ENCODE data around the gene TRABD2B. TPM values are rescaled to one million over a fixed set of nuclear protein-coding genes. Genes with fewer than 3 reads are reported as not detected.

The TRABD2B gene
- polyA plus RNA-seq, 2 donors: 0.24 to 0.34 TPM

DNA sequence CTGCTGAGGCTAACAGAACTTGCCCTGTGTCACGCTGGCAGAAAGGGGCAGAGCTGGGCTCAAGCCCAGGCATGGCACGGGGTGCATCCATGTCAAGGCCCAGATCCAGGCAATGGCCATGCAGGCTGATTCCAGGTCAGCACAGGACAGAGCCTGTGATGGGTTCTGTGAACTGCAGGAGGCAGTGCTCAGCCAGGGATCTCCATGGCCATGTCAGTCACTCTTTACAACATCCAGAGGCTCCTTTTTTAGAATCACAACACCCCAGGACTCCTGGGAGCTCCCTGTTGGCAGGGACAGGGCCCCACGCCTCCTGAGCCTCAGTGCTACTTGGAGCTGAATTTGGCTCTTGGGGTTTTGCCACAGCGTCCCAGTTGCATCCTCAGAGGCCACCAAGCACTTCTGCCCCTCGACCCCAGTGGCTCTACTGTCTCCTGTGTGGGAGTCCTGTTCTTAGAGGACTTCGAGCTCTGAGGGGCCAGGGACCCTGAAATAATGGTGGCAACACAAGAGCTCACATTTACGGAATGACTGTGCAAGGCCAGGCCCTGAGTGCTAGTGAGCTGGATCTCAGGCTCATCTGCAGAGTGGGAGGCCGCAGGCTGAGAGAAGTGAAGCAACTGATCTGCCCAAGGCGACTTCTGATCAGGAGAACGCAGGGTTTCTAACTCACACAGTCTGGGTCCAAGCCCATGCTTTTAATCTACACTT is 211.5 kb downstream of the TRABD2B start:
- 80 to 86% methylated on average over 10 of the region's 10 CpGs for WGBS, 2 donors
- H3K27me3 ChIP-seq (ENCODE audit: control insufficient read depth in 1 of 2, insufficient read depth in 2 of 2, low read length in 2 of 2): no peaks in the 10 kb centered on the region
- H3K36me3 ChIP-seq (ENCODE audit: control insufficient read depth in 2 of 2, insufficient read depth in 2 of 2, low read length in 1 of 2): no peaks in the 10 kb centered on the region
- H3K4me1 ChIP-seq (ENCODE audit: control insufficient read depth in 2 of 2, insufficient read depth in 2 of 2, low read length in 1 of 2): peaks cover 0 to 11% of the 10 kb centered on the region in 2 donors
- H3K4me3 ChIP-seq (ENCODE audit: low read depth in 1 of 2, low read length in 2 of 2): no peak overlapping the region
- H3K27ac ChIP-seq (ENCODE audit: low read depth in 2 of 2, low read length in 1 of 2): peak overlapping the region in 1 of 2 donors; percentile 6
- H3K9me3 ChIP-seq (ENCODE audit: control insufficient read depth in 2 of 2, insufficient read depth in 1 of 2, low read depth in 1 of 2, low read length in 1 of 2): no peaks in the 10 kb centered on the region

DNA sequence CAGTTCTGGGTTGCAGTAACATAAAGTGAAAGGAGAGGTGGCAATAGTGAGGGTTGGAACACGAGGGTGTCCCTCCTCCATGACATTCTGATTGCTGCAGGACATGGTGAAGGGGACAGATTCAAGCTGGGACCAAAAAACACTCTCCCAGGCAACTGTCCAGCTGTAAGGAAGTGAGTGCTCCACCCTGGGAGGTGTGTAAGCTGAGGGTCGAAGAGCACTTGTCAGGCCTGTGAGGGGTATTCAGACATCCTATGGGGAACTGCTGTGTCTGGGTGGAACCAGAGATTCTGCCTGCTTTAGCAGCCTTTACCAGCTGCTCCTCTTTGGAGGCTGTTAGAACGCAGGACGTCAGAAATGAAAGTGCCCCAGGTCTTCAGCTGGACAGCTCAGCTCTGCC is 212.1 kb downstream of the TRABD2B start:
- Histone ChIP-seq H3K27ac (ENCODE audit: low read depth in 2 of 2, low read length in 1 of 2) (peak overlapping the region in 1 of 2 donors; percentile 6), H3K36me3 (ENCODE audit: control insufficient read depth in 2 of 2, insufficient read depth in 2 of 2, low read length in 1 of 2) (no peaks in the 10 kb centered on the region), H3K27me3 (ENCODE audit: control insufficient read depth in 1 of 2, insufficient read depth in 2 of 2, low read length in 2 of 2) (no peaks in the 10 kb centered on the region), H3K9me3 (ENCODE audit: control insufficient read depth in 2 of 2, insufficient read depth in 1 of 2, low read depth in 1 of 2, low read length in 1 of 2) (no peaks in the 10 kb centered on the region), H3K4me1 (ENCODE audit: control insufficient read depth in 2 of 2, insufficient read depth in 2 of 2, low read length in 1 of 2) (peaks cover 0 to 11% of the 10 kb centered on the region in 2 donors), H3K4me3 (ENCODE audit: low read depth in 1 of 2, low read length in 2 of 2) (no peak overlapping the region)
- 69 to 73% methylated on average over 4 of the region's 4 CpGs for WGBS, 2 donors

DNA sequence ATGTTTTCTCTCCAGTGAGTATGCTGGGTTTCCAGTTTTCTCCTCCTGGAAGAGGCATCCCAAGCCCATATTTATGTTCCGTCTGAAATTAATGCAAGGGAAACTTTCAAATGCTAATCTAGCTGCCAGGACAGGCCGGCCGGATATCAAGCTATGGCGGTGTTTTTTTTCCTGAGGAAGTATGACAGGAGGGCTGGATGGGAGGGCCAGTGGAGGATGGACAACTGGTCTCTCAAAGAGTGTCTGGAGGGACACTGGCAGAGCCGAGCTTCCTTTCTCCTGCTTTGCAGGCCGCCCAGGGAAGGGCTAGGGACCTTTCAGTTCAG is 212.7 kb downstream of the TRABD2B start:
- Histone ChIP-seq H3K27ac (ENCODE audit: low read depth in 2 of 2, low read length in 1 of 2) (no peak overlapping the region), H3K36me3 (ENCODE audit: control insufficient read depth in 2 of 2, insufficient read depth in 2 of 2, low read length in 1 of 2) (no peaks in the 10 kb centered on the region), H3K9me3 (ENCODE audit: control insufficient read depth in 2 of 2, insufficient read depth in 1 of 2, low read depth in 1 of 2, low read length in 1 of 2) (no peaks in the 10 kb centered on the region), H3K4me3 (ENCODE audit: low read depth in 1 of 2, low read length in 2 of 2) (no peak overlapping the region), H3K27me3 (ENCODE audit: control insufficient read depth in 1 of 2, insufficient read depth in 2 of 2, low read length in 2 of 2) (no peaks in the 10 kb centered on the region), H3K4me1 (ENCODE audit: control insufficient read depth in 2 of 2, insufficient read depth in 2 of 2, low read length in 1 of 2) (peaks cover 0 to 11% of the 10 kb centered on the region in 2 donors)
- 75 to 81% methylated on average over 6 of the region's 6 CpGs for WGBS, 2 donors

DNA sequence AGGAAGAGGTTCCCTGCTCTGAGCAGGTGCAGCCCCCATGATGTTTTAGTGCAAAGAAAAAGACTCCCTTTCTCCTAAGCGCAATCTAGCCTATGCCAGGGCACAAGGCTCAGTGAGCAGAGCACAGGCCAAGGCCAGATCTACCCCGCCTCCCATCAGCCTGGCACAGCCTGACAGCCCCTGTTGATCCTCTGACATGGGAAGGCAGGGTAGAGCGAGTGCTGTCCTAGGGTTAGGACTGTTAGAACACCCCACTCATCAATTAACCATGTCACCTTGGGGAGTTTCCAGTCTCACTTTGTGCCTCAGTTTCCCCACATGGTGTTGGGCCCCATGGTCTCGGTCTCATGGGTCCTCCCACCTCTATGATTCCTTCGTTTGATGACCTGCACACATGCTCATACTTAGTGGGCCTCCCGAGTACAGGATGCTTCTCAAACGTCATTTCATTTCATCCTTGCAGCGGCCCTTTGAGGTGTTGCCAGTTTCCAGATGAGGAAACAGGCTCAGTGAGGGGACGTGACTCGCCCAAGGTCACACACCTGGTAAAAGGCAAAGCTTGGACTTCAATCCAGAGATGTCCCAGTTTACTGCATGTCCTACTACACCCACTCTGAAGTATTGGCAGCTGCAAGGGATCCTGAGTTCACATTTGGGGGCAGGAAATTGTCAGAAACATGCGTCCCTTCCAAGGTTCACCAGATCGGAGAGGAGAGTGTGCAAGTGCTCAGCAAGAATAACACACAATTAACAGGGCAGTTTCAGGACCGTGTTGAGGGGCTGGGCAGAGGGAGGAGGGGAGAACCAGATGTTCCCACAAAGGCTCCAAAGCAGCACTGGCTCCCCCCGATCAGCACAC is 213.3 kb downstream of the TRABD2B start:
- no peaks in the 10 kb centered on the region for H3K36me3 ChIP-seq (ENCODE audit: control insufficient read depth in 2 of 2, insufficient read depth in 2 of 2, low read length in 1 of 2)
- 76 to 77% methylated on average over 14 of the region's 14 CpGs for WGBS, 2 donors
- no peaks in the 10 kb centered on the region for H3K9me3 ChIP-seq (ENCODE audit: control insufficient read depth in 2 of 2, insufficient read depth in 1 of 2, low read depth in 1 of 2, low read length in 1 of 2)
- no peak overlapping the region for H3K4me3 ChIP-seq (ENCODE audit: low read depth in 1 of 2, low read length in 2 of 2)
- no peak overlapping the region for H3K27ac ChIP-seq (ENCODE audit: low read depth in 2 of 2, low read length in 1 of 2)
- no peaks in the 10 kb centered on the region for H3K27me3 ChIP-seq (ENCODE audit: control insufficient read depth in 1 of 2, insufficient read depth in 2 of 2, low read length in 2 of 2)
- H3K4me1 ChIP-seq (ENCODE audit: control insufficient read depth in 2 of 2, insufficient read depth in 2 of 2, low read length in 1 of 2): peaks cover 0 to 11% of the 10 kb centered on the region in 2 donors

DNA sequence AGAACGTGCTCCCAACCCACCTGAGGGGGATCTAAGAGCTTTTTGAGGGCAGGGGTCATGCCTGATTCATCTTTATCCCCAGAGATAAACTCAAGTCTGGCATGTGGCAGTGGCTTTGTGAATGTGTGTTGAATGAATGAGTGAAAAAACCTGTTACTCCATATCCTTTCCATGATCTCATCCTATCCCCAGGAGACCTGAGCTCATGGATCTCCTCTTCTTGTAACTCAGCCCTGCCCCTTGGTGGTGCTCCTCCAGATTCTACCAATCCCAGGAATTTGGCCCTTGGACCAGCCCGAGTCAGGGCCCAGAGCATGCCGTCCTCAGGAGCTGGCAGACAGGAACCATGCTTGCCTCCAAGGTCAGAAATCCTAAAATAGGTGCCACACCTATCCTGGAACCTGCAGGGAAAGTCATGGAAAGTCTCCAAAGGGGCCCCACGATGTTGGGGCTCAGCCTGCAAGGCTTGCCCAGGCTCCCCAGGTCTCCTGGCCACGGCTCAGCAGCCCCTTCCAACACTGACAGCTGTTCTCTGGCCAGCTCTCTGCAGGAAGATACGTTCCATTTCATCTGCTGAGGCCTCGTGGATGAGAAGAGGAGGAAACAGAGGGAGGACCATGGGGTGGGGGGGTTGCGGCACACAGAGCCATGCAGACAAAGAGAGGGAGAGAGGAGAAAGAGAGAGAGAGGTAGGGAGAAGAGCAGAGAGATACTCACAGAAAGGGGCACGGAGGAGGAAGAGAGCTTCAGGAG is 214.6 kb downstream of the TRABD2B start:
- H3K27ac ChIP-seq (ENCODE audit: low read depth in 2 of 2, low read length in 1 of 2): no peak overlapping the region
- H3K4me1 ChIP-seq (ENCODE audit: control insufficient read depth in 2 of 2, insufficient read depth in 2 of 2, low read length in 1 of 2): peaks cover 0 to 11% of the 10 kb centered on the region in 2 donors
- WGBS, 2 donors: 45 to 56% methylated on average over 9 of the region's 9 CpGs

DNA sequence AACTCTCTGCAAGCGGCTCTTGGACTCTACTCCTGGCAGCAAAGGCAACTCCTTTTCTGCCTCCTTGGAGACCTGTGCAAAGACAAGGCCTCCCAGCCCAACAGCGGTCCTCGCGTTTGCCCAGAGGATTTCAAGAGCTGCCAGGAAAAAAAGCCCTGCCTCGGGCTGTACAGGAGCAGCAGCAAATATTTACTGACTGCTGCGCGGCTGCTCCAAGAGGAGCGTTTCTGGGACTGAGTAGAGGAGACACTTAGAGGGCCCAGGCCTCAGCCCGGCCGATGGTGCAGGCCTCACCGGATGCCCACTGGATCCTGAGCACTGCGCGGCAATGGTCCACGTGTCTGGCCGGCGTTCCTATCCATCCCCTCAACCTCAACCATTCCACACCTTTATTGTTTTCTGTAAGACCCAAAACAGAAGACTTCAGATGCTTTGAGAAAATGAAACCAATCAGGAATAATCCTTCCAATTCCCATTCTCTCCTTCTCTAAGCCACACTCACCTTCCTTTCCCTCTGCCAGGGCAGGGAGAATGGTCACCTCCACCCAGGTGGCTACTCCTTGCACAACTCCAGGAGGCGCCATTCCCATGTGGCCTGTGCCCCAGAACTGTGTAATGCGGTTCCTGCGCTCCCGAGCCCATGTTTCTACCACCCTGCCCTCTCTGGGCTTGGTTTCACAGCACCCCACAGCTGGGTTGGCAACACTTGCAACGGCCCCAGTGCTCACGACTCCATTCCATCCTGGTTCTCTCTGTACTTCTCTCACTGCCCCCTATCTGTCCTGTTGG is 215.8 kb downstream of the TRABD2B start:
- Histone ChIP-seq H3K27ac (ENCODE audit: low read depth in 2 of 2, low read length in 1 of 2) (no peak overlapping the region), H3K4me3 (ENCODE audit: low read depth in 1 of 2, low read length in 2 of 2) (no peak overlapping the region), H3K27me3 (ENCODE audit: control insufficient read depth in 1 of 2, insufficient read depth in 2 of 2, low read length in 2 of 2) (no peaks in the 10 kb centered on the region), H3K4me1 (ENCODE audit: control insufficient read depth in 2 of 2, insufficient read depth in 2 of 2, low read length in 1 of 2) (peaks cover 0 to 11% of the 10 kb centered on the region in 2 donors), H3K9me3 (ENCODE audit: control insufficient read depth in 2 of 2, insufficient read depth in 1 of 2, low read depth in 1 of 2, low read length in 1 of 2) (no peaks in the 10 kb centered on the region), H3K36me3 (ENCODE audit: control insufficient read depth in 2 of 2, insufficient read depth in 2 of 2, low read length in 1 of 2) (no peaks in the 10 kb centered on the region)
- WGBS, 2 donors: 76 to 77% methylated on average over 22 of the region's 22 CpGs

More for the DNA sequence above, 214.6 kb downstream of the TRABD2B start:
- no peak overlapping the region for H3K4me3 ChIP-seq (ENCODE audit: low read depth in 1 of 2, low read length in 2 of 2)
- H3K27me3 ChIP-seq (ENCODE audit: control insufficient read depth in 1 of 2, insufficient read depth in 2 of 2, low read length in 2 of 2): no peaks in the 10 kb centered on the region
- no peaks in the 10 kb centered on the region for H3K9me3 ChIP-seq (ENCODE audit: control insufficient read depth in 2 of 2, insufficient read depth in 1 of 2, low read depth in 1 of 2, low read length in 1 of 2)
- H3K36me3 ChIP-seq (ENCODE audit: control insufficient read depth in 2 of 2, insufficient read depth in 2 of 2, low read length in 1 of 2): no peaks in the 10 kb centered on the region

DNA sequence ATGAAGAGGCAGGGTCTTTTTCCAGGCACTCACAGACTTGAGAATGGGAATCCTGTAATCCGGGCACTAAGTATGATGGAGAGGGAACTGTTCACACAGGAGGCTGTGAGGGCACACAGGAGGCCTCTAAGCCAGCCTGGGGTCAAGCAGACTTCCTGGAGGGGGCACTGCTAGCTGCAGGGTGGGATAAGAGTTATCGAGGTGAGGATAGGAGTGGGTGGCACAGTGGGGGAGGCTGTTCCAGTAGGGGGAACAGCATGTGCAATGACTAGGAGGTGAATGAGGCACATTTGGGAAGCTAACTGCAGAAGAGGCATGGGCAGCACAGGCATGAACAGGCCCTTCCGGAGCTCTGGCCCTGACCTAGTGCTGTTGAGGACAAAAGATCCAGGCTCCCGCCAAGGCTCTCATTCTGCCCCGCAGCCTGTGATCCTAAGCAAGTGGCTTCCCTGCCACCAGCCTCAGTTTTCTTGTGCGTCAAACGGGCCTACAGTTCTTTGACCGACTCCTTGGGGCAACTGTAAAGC is 216.7 kb downstream of the TRABD2B start:
- Histone ChIP-seq H3K9me3 (ENCODE audit: control insufficient read depth in 2 of 2, insufficient read depth in 1 of 2, low read depth in 1 of 2, low read length in 1 of 2) (no peaks in the 10 kb centered on the region), H3K4me3 (ENCODE audit: low read depth in 1 of 2, low read length in 2 of 2) (no peak overlapping the region), H3K27me3 (ENCODE audit: control insufficient read depth in 1 of 2, insufficient read depth in 2 of 2, low read length in 2 of 2) (no peaks in the 10 kb centered on the region), H3K27ac (ENCODE audit: low read depth in 2 of 2, low read length in 1 of 2) (no peak overlapping the region), H3K36me3 (ENCODE audit: control insufficient read depth in 2 of 2, insufficient read depth in 2 of 2, low read length in 1 of 2) (no peaks in the 10 kb centered on the region), H3K4me1 (ENCODE audit: control insufficient read depth in 2 of 2, insufficient read depth in 2 of 2, low read length in 1 of 2) (peaks cover 0 to 8% of the 10 kb centered on the region in 2 donors)
- WGBS, 2 donors: 85 to 87% methylated on average over 8 of the region's 8 CpGs

DNA sequence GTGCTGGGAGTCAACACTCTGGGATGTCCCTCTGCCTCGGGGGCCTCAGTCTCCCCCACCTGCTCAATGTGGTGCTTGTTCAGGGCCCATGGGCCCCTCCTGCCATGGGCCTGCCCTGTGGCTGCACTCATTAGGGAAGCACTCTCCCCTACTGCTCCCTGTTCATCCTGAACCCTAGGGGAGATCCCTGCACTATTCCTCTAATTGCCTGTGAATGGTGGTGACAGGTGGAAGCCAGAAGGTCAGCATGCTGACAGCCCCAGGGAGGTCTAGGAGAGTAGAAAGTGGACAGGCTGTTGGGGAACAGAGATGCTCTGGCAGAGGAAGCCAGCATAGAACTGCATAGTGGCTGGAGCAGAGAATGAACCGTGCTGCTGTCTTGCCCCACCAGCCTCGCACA is 217.6 kb downstream of the TRABD2B start:
- Histone ChIP-seq H3K36me3 (ENCODE audit: control insufficient read depth in 2 of 2, insufficient read depth in 2 of 2, low read length in 1 of 2) (no peaks in the 10 kb centered on the region), H3K27ac (ENCODE audit: low read depth in 2 of 2, low read length in 1 of 2) (no peak overlapping the region), H3K27me3 (ENCODE audit: control insufficient read depth in 1 of 2, insufficient read depth in 2 of 2, low read length in 2 of 2) (no peaks in the 10 kb centered on the region), H3K4me1 (ENCODE audit: control insufficient read depth in 2 of 2, insufficient read depth in 2 of 2, low read length in 1 of 2) (peaks cover 3 to 8% of the 10 kb centered on the region in 2 donors), H3K9me3 (ENCODE audit: control insufficient read depth in 2 of 2, insufficient read depth in 1 of 2, low read depth in 1 of 2, low read length in 1 of 2) (no peaks in the 10 kb centered on the region), H3K4me3 (ENCODE audit: low read depth in 1 of 2, low read length in 2 of 2) (no peak overlapping the region)
- 89 to 91% methylated on average over 3 of the region's 3 CpGs for WGBS, 2 donors

DNA sequence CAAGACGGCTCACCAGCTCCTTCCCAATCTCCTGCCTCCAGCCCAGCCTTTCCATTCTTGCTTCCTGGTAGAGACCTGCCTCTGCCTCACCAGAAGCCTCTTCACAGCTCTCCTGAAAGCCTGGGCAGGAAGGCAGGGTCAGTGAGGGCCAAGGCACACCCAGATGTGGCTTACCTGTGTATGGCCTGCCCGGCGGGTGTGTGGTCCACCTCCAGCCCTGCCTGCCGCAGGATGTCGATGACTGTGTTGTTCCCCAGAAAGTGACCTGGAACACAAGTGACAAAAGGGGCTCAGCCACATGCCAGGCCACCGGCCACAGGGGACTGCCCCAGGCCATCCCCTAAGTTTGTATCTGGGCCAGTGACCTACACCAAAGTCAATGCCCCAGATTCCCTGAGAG is 218.9 kb downstream of the TRABD2B start:
- Histone ChIP-seq H3K9me3 (ENCODE audit: control insufficient read depth in 2 of 2, insufficient read depth in 1 of 2, low read depth in 1 of 2, low read length in 1 of 2) (no peaks in the 10 kb centered on the region), H3K27ac (ENCODE audit: low read depth in 2 of 2, low read length in 1 of 2) (no peak overlapping the region), H3K4me3 (ENCODE audit: low read depth in 1 of 2, low read length in 2 of 2) (no peak overlapping the region), H3K36me3 (ENCODE audit: control insufficient read depth in 2 of 2, insufficient read depth in 2 of 2, low read length in 1 of 2) (no peaks in the 10 kb centered on the region), H3K4me1 (ENCODE audit: control insufficient read depth in 2 of 2, insufficient read depth in 2 of 2, low read length in 1 of 2) (peaks cover 3 to 8% of the 10 kb centered on the region in 2 donors), H3K27me3 (ENCODE audit: control insufficient read depth in 1 of 2, insufficient read depth in 2 of 2, low read length in 2 of 2) (no peaks in the 10 kb centered on the region)
- 93 to 98% methylated on average over 6 of the region's 6 CpGs for WGBS, 2 donors
